K562 (cell line): Measurements from ENCODE around the gene UBR3. TPM values are rescaled to one million over a fixed set of nuclear protein-coding genes. Genes with fewer than 3 reads are reported as not detected.

Experiments used
- CHD1 ChIP-seq: fragments of 200-600 bp; sonication (generic); IDR thresholded peaks from one replicate; pipeline ENCODE4 v1.6.1; 2012; ENCODE audit warnings: mild to moderate bottlenecking, moderate library complexity, low read length, inconsistent platforms
- DMBX1 ChIP-seq: fragments of 250-450 bp; sonication (Bioruptor Pico); IDR thresholded peaks from 2 replicates; pipeline ENCODE4 v1.8.0; 2022; ENCODE audit warnings: inconsistent platforms, mild to moderate bottlenecking, moderate library complexity, borderline replicate concordance
- ETS2 ChIP-seq: IDR thresholded peaks from 2 replicates; pipeline ENCODE4 v1.6.1; 2016; ENCODE audit warnings: borderline replicate concordance, missing genetic modification characterization, mild to moderate bottlenecking, moderate library complexity, missing compliant biosample characterization; ENCODE audit not compliant: poor library complexity, severe bottlenecking
- FOXM1 ChIP-seq, 2 experiments: fragments of 450-650 bp in 1 of 2; sonication (generic) in 1 of 2; formaldehyde crosslinking in 1 of 2; IDR thresholded peaks; 2 replicates each; pipeline versions ENCODE4 v1.6.1 to v1.9.0; 2017 to 2022; ENCODE audit warnings: low read depth in 2 of 2, mild to moderate bottlenecking in 2 of 2, missing genetic modification reagents in 1 of 2, moderate library complexity in 1 of 2
- FUS ChIP-seq: fragments of 200-400 bp; formaldehyde crosslinking; optimal IDR thresholded peaks from 2 replicates; pipeline ENCODE3; 2017; ENCODE audit warnings: low read depth, low read length
- GABPB2 ChIP-seq: fragments of 250-450 bp; sonication (Bioruptor Pico); conservative IDR thresholded peaks from 2 replicates; pipeline ENCODE4 v1.5.1; 2021; ENCODE audit warnings: mild to moderate bottlenecking
- GTF2A2 ChIP-seq: IDR thresholded peaks from 2 replicates; pipeline ENCODE4 v1.6.1; 2016; ENCODE audit warnings: mild to moderate bottlenecking, missing genetic modification characterization, missing compliant biosample characterization
- LEF1 ChIP-seq: fragments of 450-650 bp; IDR thresholded peaks from 2 replicates; pipeline ENCODE4 v1.6.1; 2016; ENCODE audit warnings: mild to moderate bottlenecking
- MEF2A ChIP-seq: IDR thresholded peaks from 2 replicates; pipeline ENCODE4 v1.6.1; 2011; ENCODE audit warnings: low read depth, mild to moderate bottlenecking, low read length, moderate library complexity; ENCODE audit not compliant: control insufficient read depth
- SOX6 ChIP-seq: fragments of 450-650 bp; IDR thresholded peaks from 2 replicates; pipeline ENCODE4 v1.6.1; 2014; ENCODE audit warnings: mild to moderate bottlenecking
- ZFPM2 ChIP-seq: fragments of 250-450 bp; sonication (Bioruptor Pico); IDR thresholded peaks from 2 replicates; pipeline ENCODE4 v1.5.1; 2022; ENCODE audit warnings: mild to moderate bottlenecking
- ZNF140 ChIP-seq: fragments of 250-450 bp; sonication (Bioruptor Pico); IDR thresholded peaks from 2 replicates; pipeline ENCODE4 v1.8.0; 2021; ENCODE audit warnings: moderate library complexity, mild to moderate bottlenecking, inconsistent platforms
- ZNF175 ChIP-seq: fragments of 200-800 bp; sonication (Bioruptor generic); IDR thresholded peaks from 2 replicates; pipeline ENCODE4 v1.6.1; 2016; ENCODE audit warnings: low read depth, mild to moderate bottlenecking, missing genetic modification characterization, missing compliant biosample characterization
- ZNF274 ChIP-seq: IDR thresholded peaks from 2 replicates; pipeline ENCODE4 v1.6.1; 2011; ENCODE audit warnings: low read depth, mild to moderate bottlenecking, low read length, moderate library complexity, borderline replicate concordance
- ZNF445 ChIP-seq: fragments of 250-450 bp; sonication (Bioruptor Pico); IDR thresholded peaks from 2 replicates; pipeline ENCODE4 v1.4.0; 2020; ENCODE audit warnings: low read depth, mild to moderate bottlenecking, moderate library complexity
- polyA plus RNA-seq, 8 experiments: library from polyadenylated mRNA; depleted of rRNA in 4 of 8; stranded (reverse) in 5 of 8; unstranded in 3 of 8; fragments of >200 nt; fragmentation: Nextera tagmentation in 2 of 8; fragmentation: Illumina TruSeq in 1 of 8; extraction: Ambion mirVana in 2 of 8; extraction: Trizol in 1 of 8; gene quantifications; 2 replicates each; pipeline versions ENCODE4 v1.2.1 to v1.2.3, GENCODE V29; 2011 to 2014; ENCODE audit warnings: inconsistent platforms in 1 of 8, missing spikeins in 1 of 8
- total RNA-seq, 7 experiments: library from RNA; depleted of rRNA in 6 of 7; stranded (reverse); fragments of >200 nt in 6 of 7; fragmentation: Illumina TruSeq in 2 of 7; extraction: Trizol in 2 of 7; gene quantifications; 2 replicates each; pipeline versions ENCODE4 v1.2.1 to v1.2.3, GENCODE V29; 2011 to 2021; ENCODE audit warnings: low replicate concordance in 1 of 7
- TF ChIP-seq, protein P1 (sequence below): fragments of 450-650 bp; IDR thresholded peaks from 2 replicates; pipeline ENCODE4 v1.6.1; 2016; ENCODE audit warnings: mild to moderate bottlenecking
- TF ChIP-seq, protein P2 (sequence below): fragments of 250-450 bp; sonication (Bioruptor Pico); IDR thresholded peaks from 2 replicates; pipeline ENCODE4 v1.9.0; 2021; ENCODE audit warnings: mild to moderate bottlenecking, inconsistent platforms
- TF ChIP-seq, protein P3 (sequence below): fragments of 250-450 bp; sonication (Bioruptor Pico); IDR thresholded peaks from 2 replicates; pipeline ENCODE4 v1.4.0; 2020
- TF ChIP-seq, protein P4 (sequence below): sonication (generic); formaldehyde crosslinking; IDR thresholded peaks from 2 replicates; pipeline ENCODE4 v1.8.0; 2022; ENCODE audit warnings: missing genetic modification reagents, mild to moderate bottlenecking, borderline replicate concordance

UBR3 gene
- total and polyA plus RNA-seq, 9 of the 15 experiments (the other 6 are each of a cell fraction or from before 2014, with no cell fraction given), result 14.4 to 63.5 (median 40.4) TPM

DNA sequence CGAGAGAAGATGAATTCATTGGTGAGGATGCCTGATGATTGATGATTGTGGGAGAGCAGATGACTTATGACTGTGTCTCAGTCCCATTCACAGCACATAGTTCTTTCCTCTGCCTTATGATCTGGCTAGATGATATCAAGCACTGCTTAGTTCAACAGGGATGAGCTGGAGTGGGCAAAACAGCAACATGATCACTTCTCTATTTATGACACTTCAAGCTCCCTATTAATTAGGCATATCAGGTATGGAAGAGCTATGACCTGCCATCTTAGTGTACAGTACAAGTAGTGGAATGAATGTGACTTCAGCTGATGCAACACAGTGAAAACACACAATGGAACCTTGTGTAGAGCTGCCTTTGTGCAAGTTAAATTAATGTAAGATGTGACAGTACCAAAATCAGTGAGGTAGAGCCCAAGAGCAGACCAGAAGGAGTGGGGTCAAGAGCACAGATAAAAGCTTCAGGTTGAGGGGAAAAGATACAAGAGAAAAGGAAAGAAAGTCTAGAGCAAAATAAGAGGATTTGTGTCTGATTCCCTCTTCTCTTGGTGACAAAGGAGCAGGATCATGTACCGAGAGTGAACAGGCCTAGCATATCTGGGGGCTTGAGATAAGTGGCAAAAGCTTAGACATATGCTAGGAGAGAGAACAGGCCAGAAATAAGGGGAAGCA, 257.7 kb downstream of the UBR3 start (continued):
- TF ChIP-seq, protein P1, sequence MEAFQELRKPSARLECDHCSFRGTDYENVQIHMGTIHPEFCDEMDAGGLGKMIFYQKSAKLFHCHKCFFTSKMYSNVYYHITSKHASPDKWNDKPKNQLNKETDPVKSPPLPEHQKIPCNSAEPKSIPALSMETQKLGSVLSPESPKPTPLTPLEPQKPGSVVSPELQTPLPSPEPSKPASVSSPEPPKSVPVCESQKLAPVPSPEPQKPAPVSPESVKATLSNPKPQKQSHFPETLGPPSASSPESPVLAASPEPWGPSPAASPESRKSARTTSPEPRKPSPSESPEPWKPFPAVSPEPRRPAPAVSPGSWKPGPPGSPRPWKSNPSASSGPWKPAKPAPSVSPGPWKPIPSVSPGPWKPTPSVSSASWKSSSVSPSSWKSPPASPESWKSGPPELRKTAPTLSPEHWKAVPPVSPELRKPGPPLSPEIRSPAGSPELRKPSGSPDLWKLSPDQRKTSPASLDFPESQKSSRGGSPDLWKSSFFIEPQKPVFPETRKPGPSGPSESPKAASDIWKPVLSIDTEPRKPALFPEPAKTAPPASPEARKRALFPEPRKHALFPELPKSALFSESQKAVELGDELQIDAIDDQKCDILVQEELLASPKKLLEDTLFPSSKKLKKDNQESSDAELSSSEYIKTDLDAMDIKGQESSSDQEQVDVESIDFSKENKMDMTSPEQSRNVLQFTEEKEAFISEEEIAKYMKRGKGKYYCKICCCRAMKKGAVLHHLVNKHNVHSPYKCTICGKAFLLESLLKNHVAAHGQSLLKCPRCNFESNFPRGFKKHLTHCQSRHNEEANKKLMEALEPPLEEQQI, result no peak
- TF ChIP-seq MEF2A (no peak), ETS2 (no peak), FOXM1 (IDR thresholded peaks at IDR 0.05; ENCODE audit: low read depth) (no peak), FOXM1 (CRISPR knock-in tag; IDR thresholded peaks at IDR 0.05; ENCODE audit: low read depth) (no peak), DMBX1 (peak; percentile 86; the same call in 1 of the 2 replicates), CHD1 (no peak), ZNF140 (CRISPR knock-in tag) (no peak), ZFPM2 (no peak), GTF2A2 (tag) (no peak; the same call in 1 of the 2 replicates), ZNF175 (peak; percentile 96), SOX6 (peak; percentile 49), FUS (no peak), ZNF274 (no peak), ZNF445 (CRISPR knock-in tag) (no peak), LEF1 (peak; percentile 55; the same call in 1 of the 2 replicates), GABPB2 (no peak)
- TF ChIP-seq, protein P2, sequence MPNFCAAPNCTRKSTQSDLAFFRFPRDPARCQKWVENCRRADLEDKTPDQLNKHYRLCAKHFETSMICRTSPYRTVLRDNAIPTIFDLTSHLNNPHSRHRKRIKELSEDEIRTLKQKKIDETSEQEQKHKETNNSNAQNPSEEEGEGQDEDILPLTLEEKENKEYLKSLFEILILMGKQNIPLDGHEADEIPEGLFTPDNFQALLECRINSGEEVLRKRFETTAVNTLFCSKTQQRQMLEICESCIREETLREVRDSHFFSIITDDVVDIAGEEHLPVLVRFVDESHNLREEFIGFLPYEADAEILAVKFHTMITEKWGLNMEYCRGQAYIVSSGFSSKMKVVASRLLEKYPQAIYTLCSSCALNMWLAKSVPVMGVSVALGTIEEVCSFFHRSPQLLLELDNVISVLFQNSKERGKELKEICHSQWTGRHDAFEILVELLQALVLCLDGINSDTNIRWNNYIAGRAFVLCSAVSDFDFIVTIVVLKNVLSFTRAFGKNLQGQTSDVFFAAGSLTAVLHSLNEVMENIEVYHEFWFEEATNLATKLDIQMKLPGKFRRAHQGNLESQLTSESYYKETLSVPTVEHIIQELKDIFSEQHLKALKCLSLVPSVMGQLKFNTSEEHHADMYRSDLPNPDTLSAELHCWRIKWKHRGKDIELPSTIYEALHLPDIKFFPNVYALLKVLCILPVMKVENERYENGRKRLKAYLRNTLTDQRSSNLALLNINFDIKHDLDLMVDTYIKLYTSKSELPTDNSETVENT (CRISPR knock-in tag), result no peak
- TF ChIP-seq, protein P3, sequence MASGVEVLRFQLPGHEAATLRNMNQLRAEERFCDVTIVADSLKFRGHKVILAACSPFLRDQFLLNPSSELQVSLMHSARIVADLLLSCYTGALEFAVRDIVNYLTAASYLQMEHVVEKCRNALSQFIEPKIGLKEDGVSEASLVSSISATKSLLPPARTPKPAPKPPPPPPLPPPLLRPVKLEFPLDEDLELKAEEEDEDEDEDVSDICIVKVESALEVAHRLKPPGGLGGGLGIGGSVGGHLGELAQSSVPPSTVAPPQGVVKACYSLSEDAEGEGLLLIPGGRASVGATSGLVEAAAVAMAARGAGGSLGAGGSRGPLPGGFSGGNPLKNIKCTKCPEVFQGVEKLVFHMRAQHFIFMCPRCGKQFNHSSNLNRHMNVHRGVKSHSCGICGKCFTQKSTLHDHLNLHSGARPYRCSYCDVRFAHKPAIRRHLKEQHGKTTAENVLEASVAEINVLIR (CRISPR knock-in tag), result no peak
- TF ChIP-seq, protein P4, sequence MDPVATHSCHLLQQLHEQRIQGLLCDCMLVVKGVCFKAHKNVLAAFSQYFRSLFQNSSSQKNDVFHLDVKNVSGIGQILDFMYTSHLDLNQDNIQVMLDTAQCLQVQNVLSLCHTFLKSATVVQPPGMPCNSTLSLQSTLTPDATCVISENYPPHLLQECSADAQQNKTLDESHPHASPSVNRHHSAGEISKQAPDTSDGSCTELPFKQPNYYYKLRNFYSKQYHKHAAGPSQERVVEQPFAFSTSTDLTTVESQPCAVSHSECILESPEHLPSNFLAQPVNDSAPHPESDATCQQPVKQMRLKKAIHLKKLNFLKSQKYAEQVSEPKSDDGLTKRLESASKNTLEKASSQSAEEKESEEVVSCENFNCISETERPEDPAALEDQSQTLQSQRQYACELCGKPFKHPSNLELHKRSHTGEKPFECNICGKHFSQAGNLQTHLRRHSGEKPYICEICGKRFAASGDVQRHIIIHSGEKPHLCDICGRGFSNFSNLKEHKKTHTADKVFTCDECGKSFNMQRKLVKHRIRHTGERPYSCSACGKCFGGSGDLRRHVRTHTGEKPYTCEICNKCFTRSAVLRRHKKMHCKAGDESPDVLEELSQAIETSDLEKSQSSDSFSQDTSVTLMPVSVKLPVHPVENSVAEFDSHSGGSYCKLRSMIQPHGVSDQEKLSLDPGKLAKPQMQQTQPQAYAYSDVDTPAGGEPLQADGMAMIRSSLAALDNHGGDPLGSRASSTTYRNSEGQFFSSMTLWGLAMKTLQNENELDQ, result no peak
